AG04450 (cell line): ENCODE data around the gene BMPER. TPM values are rescaled to one million over a fixed set of nuclear protein-coding genes. Genes with fewer than 3 reads are reported as not detected.

ENCODE experiments used
- CTCF ChIA-PET: fragments of 300-600, 350-600 bp; formaldehyde crosslinking; extraction: SDS; loops from one replicate; lab custom pipeline; 2022; ENCODE audit warnings: antibody characterized with exemption, inconsistent platforms; lab: Charles Lee
- POLR2A ChIA-PET: fragments of 350-600 bp; formaldehyde crosslinking; extraction: SDS; loops from one replicate; lab custom pipeline; 2021; ENCODE audit warnings: antibody characterized with exemption, inconsistent platforms; lab: Yijun Ruan, JAX
- DNase-seq: peaks from one replicate; pipeline ENCODE4 v3.0.0-alpha.2; 2011; ENCODE audit warnings: low read depth, low spot score
- H3K27ac ChIP-seq: one replicate; pipeline ENCODE4 v1.5.1; 2012; ENCODE audit warnings: low read depth, low read length, control low read depth
- H3K27me3 ChIP-seq: one replicate; pipeline ENCODE4 v1.6.0; 2012; ENCODE audit warnings: low read length; ENCODE audit not compliant: control insufficient read depth, insufficient read depth
- H3K4me3 ChIP-seq: 2 replicates; pipeline ENCODE4 v1.5.1; 2011; ENCODE audit warnings: mild to moderate bottlenecking, low read depth, low read length, control low read depth
- H3K9me3 ChIP-seq: 2 replicates; pipeline ENCODE4 v1.5.1; 2012; ENCODE audit warnings: low read length; ENCODE audit not compliant: control insufficient read depth, insufficient read depth
- CTCF ChIP-seq: IDR thresholded peaks from 2 replicates; pipeline ENCODE4 v1.5.1; 2011; ENCODE audit warnings: low read depth, low read length, control low read depth, inconsistent platforms
- polyA plus RNA-seq: library from polyadenylated mRNA; depleted of rRNA; stranded (reverse); fragments of >200 nt; gene quantifications from 2 replicates; pipeline ENCODE4 v1.2.3, GENCODE V29; 2011

Gene BMPER
- polyA plus RNA-seq, 1 experiment: 1.1 TPM

- no peak overlapping the region for H3K27ac ChIP-seq
- ChIA-PET CTCF (interaction anchor here (0.6 to 4.7 kb wide), 9 partner anchors 12 to 666 kb away, joined by 3 to 55 read pairs (median 5); no protein-coding TSS in a partner anchor), POLR2A (no interaction called here)
- no peak for DNase-seq
- H3K4me3 ChIP-seq: no peak overlapping the region
- no peaks in the 10 kb centered on the region for H3K27me3 ChIP-seq
- H3K9me3 ChIP-seq: no peaks in the 10 kb centered on the region; the same call in 1 of the 2 replicates
- TF ChIP-seq CTCF: no peak
These were observed 4.0 kb downstream of the BMPER start for GRCh38 chr7:33909318-33909717.

- no peaks in the 10 kb centered on the region for H3K27me3 ChIP-seq
- no peak for TF ChIP-seq CTCF
- ChIA-PET POLR2A (no interaction called here), CTCF (interaction anchor here (0.6 to 4.7 kb wide), 9 partner anchors 11 to 666 kb away, joined by 3 to 55 read pairs (median 5); no protein-coding TSS in a partner anchor)
- no peaks in the 10 kb centered on the region; the same call in 1 of the 2 replicates for H3K9me3 ChIP-seq
- no peak overlapping the region for H3K27ac ChIP-seq
- DNase-seq: no peak
- no peak overlapping the region for H3K4me3 ChIP-seq
These were observed 4.4 kb downstream of the BMPER start for GRCh38 chr7:33909755-33910154.

GRCh38 chr7:33910756-33911155 lies 5.4 kb downstream of the BMPER start:
- Histone ChIP-seq H3K9me3 (no peaks in the 10 kb centered on the region), H3K27ac (no peak overlapping the region), H3K27me3 (no peaks in the 10 kb centered on the region), H3K4me3 (no peak overlapping the region)
- ChIA-PET CTCF (interaction anchor here (3.8 to 4.7 kb wide), 2 partner anchors 16 to 22 kb away, joined by 29 to 55 read pairs; no protein-coding TSS in a partner anchor), POLR2A (no interaction called here)
- no peak for DNase-seq
- no peak for TF ChIP-seq CTCF

GRCh38 chr7:33916357-33917081 lies 11.2 kb downstream of the BMPER start:
- no peaks in the 10 kb centered on the region for H3K9me3 ChIP-seq
- DNase-seq: no peak
- ChIA-PET POLR2A (no interaction called here), CTCF (interaction anchor here (0.6 to 2.5 kb wide), 5 partner anchors 12 to 21 kb away, joined by 3 to 21 read pairs (median 6); no protein-coding TSS in a partner anchor)
- H3K27me3 ChIP-seq: no peaks in the 10 kb centered on the region
- H3K4me3 ChIP-seq: no peak overlapping the region
- TF ChIP-seq CTCF: no peak
- H3K27ac ChIP-seq: no peak overlapping the region

- no peak overlapping the region for H3K4me3 ChIP-seq
- H3K27me3 ChIP-seq: peaks cover 4% of the 10 kb centered on the region
- CTCF ChIA-PET: interaction anchor here (1.9 to 2.5 kb wide), 2 partner anchors 16 to 22 kb away, joined by 7 to 21 read pairs; no protein-coding TSS in a partner anchor
- POLR2A ChIA-PET: no interaction called here
- no peak for DNase-seq
- H3K9me3 ChIP-seq: no peaks in the 10 kb centered on the region
- no peak for TF ChIP-seq CTCF
- H3K27ac ChIP-seq: no peak overlapping the region
These were observed 12.3 kb downstream of the BMPER start for GRCh38 chr7:33917661-33918060.
